Medulla oblongata (tissue), 1 donor: ENCODE data around the gene HSPA5.
"Not testable (repeated sequence)": the region's sequence is repeated elsewhere in the genome, so short reads cannot be mapped to it uniquely, and the experiment has no call there.

Experiments used
- DNase-seq: peaks from one replicate; pipeline ENCODE4 v3.0.0-alpha.2; 2015; ENCODE audit errors: extremely low spot score

The HSPA5 gene

DNA sequence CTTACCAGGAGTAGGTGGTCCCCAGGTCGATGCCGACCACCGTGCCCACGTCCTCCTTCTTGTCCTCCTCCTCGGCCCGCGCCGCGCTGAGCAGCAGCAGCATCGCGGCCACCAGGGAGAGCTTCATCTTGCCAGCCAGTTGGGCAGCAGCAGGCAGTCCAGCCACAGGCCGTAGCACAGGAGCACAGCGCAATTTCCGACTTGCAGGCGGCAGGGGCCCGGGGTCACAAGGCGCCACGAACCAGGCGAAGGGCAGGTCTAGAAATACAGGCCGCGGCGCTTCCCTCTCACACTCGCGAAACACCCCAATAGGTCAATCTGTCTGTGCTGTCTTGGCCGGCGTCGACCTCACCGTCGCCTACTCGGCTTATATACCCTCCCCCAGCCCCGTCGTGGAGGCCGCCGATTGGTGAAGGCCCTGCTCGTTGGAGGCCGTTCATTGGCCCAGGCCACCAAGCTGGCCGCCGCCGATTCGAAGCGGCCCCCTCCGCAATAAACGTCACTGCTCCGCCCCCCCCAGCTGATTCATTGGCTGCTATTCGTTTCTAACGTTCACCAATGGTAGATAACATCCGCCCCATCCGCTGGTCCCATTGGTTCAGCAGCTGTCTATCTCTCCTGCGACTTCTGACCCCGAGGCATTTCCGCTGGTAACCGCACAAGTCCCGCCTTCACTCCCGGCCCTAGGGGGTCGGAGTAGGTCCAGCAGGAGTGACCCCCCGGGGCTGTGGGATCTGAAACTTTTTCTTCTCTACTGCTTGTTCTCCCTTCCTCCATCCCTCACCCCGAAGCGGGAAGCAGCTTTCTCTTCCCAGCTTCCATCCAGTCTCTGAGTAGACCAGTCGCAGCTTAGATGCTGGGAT is at the start of gene HSPA5:
Gene HSPA5 (minus strand): TSS at position 344 of the 863 bp plus-strand sequence. CDS start 217 bp downstream, at position 127.
- DNase-seq = peak; percentile 100

DNA sequence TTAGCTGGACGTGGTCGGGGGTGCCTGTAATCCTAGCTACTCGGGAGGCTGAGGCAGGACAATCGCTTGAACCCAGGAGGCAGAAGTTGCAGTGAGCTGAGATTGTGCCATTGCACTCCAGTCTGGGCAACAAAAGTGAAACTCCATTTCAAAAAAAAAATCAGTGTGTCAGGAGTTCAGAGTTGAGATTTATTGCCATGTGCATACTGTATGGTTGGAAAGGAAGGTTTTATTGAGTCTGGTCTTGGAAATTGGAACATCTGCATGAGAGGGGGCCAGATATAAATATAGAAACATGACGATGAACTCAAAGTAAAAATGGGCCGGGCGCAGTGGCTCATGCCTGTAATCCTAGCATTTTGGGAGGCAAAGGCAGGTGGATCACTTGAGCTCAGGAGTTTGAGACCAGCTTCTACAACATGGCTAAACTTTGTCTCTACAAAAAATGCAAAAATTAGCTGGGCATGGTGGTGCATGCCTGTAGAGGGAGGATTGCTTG is 45.8 kb upstream of the HSPA5 start:
- DNase-seq = not testable (repeated sequence)

DNA sequence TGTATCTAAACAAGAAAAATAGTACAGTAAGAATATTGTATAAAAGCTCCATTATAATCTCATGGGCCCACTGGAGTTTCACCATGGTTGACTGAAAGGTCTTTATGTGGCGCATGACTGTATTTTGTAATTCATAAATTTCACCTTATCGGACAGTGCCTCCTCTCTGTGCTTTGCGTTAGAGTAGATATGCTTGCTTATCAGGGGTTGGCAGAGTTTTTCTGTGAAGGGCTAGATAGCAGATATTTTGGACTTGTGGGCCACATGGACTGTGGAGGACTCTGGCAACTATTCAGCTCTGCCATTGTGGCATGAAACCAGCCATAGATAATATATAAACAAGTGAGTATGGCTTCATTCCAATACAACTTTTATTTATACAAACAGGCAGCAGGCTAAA is 43.7 kb upstream of the HSPA5 start:
- no peak for DNase-seq

DNA sequence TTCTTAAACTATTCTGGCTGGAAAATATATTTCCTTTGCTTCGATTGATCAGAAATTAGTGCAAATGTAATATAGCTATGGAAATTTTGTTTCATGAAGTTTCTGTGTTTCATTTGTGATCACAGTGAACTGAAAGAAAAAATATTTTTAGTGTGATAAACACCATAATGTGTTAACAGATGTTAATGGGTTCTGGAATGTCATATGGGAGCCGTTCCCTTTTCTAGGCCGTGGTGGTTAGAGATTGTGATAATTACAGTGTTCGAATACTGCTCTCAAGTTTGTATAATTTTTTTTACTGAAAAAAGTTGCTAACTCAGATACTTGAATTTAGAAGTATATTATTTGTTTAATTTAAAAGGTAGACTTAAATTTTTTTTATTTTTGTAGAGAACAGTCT is 39.8 kb upstream of the HSPA5 start:
- DNase-seq = no peak

DNA sequence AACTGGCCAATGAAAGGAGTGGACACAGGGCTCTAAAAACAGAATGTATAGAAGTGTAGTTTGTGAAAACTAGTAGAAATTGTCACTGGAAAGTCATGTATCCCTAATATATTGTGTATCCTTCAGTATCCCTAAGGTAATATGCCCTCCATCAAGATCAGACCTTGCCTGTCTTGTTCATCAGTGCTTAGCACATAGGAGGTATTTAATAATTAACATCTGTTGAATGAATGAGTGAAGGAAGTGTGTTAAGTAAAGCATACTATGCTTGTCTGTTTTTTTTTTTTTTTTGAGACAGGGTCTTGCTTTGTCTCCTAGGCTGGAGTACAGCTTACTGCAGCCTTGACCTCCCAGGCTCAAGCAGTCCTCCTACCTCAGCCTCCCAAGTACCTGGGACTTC is 36.3 kb upstream of the HSPA5 start:
- DNase-seq = no peak

DNA sequence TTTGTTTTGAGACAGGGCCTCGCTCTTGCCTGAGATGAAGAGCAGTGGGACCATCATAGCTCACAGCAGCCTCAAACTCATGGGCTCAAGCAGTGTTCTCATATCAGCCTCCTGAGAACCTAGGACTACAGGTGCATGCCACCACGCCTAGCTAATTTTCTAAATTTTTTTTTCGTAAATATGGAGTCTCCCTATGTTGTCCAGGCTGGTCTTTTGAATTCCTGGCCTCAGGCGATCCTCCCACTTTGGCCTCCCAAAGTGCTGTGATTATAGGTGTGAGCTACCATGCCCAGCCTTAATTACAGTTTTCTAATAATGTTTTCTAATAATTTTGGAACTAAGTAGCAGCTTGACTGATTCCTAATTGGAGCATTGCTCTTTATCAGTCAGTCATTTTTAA is 35.6 kb upstream of the HSPA5 start:
- DNase-seq = no peak

DNA sequence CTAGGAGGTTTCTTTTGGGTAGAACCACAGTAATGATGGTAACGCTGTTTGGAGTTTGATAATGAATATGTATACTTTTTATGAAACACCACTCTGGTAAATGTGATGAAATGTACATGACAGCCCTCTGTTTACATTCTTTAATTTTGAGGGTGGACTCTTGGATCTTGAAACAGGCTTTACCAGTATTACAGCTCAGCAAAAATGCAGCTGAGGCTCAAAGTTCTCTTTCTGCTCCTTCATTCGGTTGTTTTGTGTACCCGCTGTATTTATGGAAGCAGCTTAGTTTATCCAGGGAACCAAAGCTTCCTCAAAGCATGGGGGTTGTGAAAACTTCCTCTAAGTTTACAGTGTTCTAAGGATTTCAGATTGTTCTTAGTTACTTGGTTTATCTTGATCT is 31.6 kb upstream of the HSPA5 start:
- DNase-seq = peak; percentile 39

DNA sequence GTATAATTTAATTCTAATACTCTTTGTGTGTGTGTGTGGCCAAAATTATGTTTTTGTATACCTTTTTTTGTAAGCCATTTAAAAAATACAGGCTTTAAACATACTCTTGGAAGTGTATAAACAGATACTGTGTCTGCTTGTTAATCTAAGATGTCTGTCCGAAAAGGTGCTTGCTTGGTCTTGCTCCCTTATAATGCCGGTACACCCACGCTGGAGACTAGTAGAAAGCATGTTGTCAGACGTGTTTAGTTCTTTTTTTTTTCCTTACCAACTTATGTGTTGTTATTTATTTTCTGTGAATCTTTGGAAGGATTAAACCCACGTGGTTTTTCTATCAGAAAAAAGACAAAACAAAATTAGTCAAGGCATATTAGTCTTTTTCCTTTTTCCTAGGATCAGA is 29.9 kb upstream of the HSPA5 start:
- DNase-seq = no peak

DNA sequence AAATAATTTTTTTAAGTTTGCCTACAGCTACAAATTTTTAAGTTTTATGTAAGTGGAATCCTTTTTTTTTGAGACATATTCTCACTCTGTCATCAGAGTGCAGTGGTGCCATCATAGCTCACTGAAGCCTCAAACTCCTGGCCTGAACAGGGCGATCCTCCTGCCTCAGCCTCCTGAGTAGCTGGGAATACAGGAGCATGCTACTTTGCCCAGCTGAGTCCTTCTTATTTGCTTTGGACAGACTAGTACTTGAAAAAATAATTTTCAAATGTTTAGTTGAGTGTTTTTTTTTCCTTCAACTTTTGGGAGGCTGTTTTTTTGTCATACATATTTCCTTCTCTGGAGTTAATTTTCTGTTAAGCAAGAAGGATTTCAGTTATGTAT is 27.9 kb upstream of the HSPA5 start:
- no peak for DNase-seq

DNA sequence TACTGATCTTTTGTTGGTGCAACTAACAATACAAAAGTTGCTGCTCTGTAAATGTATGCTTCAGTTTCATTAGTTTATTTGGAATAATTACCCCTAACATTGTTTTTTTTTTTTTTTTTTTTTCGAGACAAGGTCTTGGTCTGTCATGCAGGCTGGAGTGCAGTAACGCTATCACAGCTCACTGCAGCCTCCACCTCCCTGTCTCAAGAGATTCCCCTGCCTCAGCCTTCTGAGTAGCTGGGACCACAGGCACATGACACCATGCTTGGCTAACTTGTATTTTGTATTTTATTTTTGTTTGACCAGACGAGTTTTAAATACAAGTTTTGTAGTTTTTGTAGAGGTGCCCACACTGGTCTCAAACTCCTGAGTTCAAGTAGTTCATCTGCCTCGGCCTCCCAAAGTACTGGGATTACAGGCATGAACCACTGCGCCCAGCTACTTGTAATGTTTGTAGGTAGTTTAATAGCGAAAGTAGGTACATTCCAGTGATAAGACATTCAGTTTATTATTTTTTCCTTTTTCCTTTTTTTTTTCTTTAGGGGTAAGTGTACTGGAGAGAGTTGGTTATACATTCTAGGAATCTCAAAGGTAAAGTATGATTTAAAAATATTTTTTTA is 27.4 kb upstream of the HSPA5 start:
- DNase-seq = no peak

DNA sequence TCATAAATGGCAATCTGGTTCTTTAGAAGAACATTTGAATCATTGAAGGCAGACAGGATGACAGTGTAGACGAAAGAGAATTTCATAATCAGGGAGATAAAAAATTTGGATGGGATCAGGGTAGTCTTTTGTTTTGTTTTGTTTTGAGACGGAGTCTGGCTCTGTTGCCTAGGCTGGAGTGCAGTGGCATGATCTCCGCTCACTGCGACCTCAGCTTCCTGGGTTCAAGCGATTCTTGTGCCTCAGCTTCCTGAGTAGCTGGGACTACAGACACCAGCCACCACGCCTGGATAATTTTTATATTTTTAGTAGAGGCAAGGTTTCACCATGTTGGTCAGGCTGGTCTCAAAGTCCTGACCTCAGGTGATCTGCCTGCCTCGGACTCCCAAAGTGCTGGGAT is 22.9 kb upstream of the HSPA5 start:
- DNase-seq = not testable (repeated sequence)

DNA sequence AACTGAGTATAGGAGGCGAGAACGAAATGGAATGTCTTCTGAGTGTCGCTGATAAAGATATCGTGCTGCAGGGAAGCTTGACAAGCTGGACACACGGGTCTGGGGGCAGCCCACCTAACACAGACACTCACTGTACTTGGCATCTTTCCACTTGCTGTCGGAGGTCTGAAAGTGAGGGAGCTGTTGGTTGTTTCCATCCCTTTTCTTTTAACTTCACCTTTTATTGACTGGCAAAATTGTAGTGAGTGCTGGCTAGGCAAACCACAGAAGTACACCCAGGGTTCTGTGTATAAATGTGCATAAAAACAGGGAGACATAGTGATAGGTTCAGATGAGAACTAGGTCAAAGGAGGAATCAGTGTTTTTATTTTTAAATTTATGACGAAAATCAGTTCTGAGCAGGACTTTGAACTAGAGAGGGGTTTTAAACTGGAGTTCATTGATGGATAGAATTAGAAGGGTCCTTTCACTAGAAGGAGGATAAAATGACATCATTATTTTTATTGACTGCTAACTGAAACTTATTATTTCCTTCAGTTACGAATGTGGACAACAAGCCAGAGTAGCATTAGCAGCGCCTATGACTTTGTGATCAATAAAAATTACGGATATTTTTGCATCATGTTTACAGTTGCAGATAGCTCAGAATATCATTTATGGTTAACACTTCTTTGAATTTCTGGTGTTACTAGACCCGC is 21.3 kb upstream of the HSPA5 start:
- DNase-seq = no peak

DNA sequence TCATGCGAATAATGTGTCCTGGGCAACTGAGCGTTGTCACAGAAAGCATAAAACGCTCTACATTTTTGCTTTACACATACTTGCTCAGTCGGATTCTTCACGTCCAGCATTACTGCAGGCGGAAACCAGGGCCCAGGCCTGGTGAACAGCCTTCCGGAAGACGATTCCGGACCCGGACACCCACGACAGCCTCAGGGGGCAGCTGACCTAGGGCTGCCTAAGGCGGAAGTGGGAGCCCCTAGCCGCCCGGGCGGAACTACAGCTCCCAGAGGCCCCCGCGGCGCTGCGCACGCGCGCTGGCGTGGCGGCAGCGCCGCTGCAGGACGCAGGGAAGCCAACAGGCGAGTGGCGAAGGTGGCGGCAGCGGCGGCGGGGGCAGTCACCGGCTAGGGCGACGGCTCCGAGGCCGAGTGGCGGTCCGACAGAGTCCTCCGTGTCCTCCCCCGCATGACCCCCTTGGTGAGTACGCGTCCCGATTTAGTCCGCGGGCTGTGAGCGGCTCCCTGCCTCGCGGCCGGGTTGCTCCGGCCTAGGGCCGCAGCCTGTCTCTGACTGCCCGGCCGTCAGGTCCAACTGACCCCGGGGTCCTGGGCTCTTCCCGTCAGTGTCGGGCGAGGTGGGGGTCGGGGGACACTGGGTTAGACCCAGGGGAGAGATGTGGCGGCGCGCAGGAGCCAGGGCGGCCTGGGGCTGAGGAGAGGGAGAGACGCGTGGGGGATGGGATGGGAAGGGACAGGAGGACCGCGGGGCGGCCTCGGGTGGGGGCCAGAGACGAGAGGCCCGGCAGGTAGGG is 20.6 kb upstream of the HSPA5 start, which contains the start of gene GAPVD1:
Gene GAPVD1 (plus strand): TSS at position 326 of the 793 bp plus-strand sequence. CDS start 37,096 bp downstream, outside the sequence.
- peak; percentile 93 for DNase-seq

DNA sequence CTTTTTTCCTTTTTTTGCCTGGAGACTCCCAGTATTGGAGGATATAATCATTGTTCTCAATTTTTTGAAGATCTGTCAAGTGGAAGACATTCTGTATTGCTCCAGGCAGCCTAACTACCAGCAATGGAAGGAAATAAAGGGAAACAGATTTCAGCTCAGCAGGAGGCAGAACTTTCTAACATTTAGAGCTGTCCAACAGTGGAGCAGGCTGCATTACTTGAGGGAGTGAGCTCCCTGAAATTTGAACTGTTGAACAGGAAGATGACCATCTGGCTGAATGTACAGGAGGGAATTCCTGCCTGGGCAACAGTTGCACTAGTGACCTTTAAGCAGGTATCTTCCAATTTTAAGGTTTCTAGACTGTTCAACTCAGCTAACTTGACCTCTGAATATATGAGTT is 19.4 kb upstream of the HSPA5 start:
- no peak for DNase-seq

DNA sequence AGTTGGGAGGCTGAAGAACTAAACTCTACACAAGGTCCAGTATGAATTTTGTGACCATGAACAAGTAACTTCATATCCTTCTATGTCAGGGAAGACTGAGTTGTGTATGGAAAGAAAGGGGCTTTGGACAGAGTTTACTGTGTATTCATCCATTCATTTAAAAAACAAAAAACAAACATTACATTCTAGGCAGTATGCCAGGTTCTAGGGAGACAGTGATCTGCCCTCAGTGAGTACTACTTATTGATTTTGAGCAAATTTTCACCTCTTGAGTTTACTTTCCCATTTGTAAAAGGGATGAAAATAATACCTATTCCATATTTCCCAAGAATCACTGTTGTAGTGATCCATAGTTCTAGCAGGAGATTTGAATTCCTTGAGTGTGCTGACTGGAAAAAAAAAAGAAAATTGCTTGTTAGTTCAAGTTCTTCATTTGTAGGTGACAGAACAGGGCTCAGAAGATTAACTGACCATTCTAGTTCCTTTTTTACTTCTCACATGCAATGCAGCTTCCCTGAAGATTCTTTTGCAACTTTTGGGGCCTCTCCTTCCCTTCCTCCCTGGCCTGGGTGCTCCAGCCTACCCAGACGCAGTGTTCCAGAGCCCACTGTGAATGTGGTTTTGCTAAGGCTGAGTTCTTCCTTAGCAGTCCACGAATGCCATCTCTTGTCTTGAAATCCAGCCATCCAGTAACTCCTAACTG is 17.8 kb upstream of the HSPA5 start:
- peak; percentile 58 for DNase-seq

DNA sequence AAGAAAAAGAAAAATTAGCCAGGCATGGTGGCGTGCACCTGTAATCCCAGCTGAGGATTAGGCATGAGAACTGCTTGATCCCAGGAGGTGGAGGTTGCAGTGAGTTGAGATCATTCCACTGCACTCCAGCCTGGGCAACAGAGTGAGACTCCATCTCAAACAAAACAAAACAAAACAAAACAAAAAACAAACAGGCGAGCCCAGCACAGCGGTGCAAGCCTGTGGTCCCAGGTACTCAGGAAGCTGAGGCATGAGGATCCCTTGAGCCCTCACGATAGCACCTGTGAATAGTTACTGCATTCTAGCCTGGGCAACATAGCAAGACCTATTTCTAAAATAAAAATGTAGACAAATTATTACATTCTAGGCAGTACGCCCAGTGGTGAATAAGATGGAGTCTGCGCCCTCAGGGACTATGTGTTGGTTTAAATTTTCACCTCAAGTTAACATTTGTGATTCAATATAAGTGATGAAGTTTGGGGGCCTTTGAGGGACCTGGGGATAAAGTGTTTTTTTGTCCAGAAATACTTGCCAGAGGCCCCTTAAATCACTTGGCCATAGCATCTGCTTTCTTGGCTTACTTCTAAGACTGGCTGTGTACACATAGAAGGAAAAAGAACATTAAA is 17.1 kb upstream of the HSPA5 start:
- no peak for DNase-seq

DNA sequence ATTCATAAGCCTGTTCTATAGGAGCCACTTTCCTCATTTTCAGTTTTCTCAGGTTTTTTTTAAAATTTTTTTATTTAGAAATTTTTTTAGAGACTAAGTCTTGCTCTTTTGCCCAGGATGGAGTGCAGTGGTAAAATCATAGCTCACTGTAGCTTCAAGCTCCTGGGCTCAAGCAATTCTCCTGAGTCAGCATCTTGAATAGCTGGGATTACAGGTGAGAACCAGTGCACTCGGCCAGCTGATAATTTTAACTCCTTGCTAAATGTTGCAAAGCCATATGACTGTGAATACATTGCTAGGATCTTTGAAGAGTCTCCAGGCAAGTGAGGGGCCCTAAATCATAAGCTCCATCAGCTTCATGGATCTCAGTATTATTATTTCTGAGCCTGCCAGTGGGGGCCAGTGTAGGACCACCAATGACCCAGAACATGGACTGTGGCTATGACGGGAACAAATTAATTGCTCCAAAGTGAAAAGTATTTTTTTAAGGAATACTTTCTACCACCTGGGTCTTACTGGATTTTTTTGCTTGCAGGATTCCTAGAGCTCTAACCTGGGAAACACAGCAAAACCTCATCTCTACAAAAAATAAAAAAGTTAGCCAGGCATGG is 14.7 kb upstream of the HSPA5 start:
- DNase-seq = no peak

DNA sequence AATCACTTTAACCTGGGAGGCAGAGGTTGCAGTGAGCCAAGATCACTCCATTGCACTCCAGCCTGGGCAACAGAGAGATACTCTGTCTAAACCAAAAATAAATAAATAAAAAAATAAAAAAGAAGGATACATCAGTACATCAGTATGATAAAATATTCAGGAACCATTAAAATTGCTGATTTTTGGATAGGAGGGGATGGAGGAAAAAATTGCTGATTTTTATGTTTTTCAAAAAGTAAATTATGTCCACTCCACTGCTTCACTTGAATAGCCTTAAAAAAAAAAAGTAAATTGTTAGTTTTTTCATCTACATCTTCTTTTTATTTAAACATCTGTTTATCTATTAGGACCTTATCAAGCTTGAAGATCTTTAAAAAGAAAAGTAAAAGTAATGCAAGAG is 13.1 kb upstream of the HSPA5 start:
- DNase-seq = no peak

DNA sequence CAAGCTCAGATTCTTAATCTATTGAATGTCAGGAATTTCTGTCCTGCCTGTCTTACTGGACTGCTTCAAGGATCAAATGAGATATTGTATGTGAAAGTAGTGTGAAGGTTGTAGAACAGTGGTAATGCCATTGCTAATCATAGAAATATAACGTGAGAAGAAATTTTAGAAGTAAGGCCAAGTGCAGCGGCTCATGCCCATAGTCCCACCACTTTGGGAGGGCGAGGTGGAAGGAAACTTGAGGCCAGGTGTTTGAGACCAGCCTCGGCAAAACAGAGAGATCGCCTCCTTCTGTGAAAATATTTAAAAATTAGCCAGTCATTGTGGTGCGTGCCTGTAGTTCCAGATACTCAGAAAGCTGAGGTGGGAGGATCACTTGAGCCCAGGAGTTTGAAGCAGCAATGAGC is 5.1 kb upstream of the HSPA5 start:
- no peak for DNase-seq

DNA sequence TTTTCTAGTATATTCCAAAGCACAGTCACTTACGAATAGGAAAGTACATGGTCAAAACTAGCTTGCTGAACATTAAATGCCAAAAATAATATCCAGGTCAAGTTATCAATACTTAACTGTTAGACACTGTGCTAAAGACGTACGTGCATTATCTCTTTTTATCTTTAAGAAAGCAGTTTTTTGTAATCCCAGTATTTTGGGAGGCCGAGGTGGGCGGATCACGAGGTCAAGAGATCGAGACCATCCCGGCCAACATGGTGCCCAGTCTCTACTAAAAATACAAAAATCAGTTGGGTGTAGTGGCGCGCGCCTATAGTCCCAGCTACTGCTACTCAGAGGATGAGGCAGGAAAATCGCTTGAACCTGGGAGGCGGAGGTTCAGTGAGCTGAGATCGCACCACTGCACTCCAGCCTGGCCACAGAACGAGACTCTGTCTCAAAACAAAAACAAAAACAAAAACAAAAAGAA is 2.7 kb upstream of the HSPA5 start:
- DNase-seq = no peak
